Endothelial cell of umbilical vein (primary cell): ENCODE results near the gene RPL7L1. TPM values are rescaled to one million over a fixed set of nuclear protein-coding genes. Genes with fewer than 3 reads are reported as not detected.

Source experiments
- BruUV-seq: library from RNA; stranded (reverse); fragments of 400-500 nt; replicated peaks from 2 replicates; lab custom pipeline; 2021; lab: Mats Ljungman, UMichigan
- CTCF ChIA-PET: fragments of 300-600, 350-600 bp; sonication (Branson Sonifier 250); formaldehyde crosslinking; loops from one replicate; lab custom pipeline; 2021; ENCODE audit warnings: antibody characterized with exemption, inconsistent platforms; lab: Charles Lee
- POLR2A ChIA-PET: fragments of 300-600, 350-600 bp; sonication (Branson Sonifier 250); formaldehyde crosslinking; loops from one replicate; lab custom pipeline; 2021; ENCODE audit warnings: antibody characterized with exemption, inconsistent platforms; lab: Charles Lee
- DNase-seq: peaks from one replicate; pipeline ENCODE4 v3.0.0-alpha.2; 2011; ENCODE audit warnings: low read depth, low spot score
- FAIRE-seq: peaks from 2 replicates; lab custom pipeline; 2011; peaks lifted over from hg19 to GRCh38; lab: Jason Lieb, UNC
- H2AFZ ChIP-seq: 2 replicates; pipeline ENCODE4 v1.6.0; 2012; ENCODE audit warnings: low read depth, low read length, control low read depth, inconsistent platforms
- H3K27ac ChIP-seq: 2 replicates; pipeline ENCODE4 v1.5.1; 2011; ENCODE audit warnings: low read depth, mild to moderate bottlenecking, control low read depth, low read length, moderate library complexity; ENCODE audit not compliant: insufficient read depth
- H3K27me3 ChIP-seq, 2 experiments: 2 replicates each; pipeline versions ENCODE4 v1.6.0 to v1.6.1; 2011; ENCODE audit warnings: low read length in 2 of 2, mixed read lengths in 1 of 2; ENCODE audit not compliant: control insufficient read depth in 2 of 2, insufficient read depth in 2 of 2
- H3K36me3 ChIP-seq, 2 experiments: 2 replicates in 1 of 2; 3 replicates in 1 of 2; pipeline ENCODE4 v1.5.1; 2011; ENCODE audit warnings: low read length in 2 of 2, mild to moderate bottlenecking in 1 of 2, moderate library complexity in 1 of 2; ENCODE audit not compliant: control insufficient read depth in 2 of 2, insufficient read depth in 2 of 2; ENCODE audit errors: extremely low read depth in 1 of 2
- H3K4me1 ChIP-seq: 3 replicates; pipeline ENCODE4 v1.5.1; 2011; ENCODE audit warnings: mild to moderate bottlenecking, low read length; ENCODE audit not compliant: control insufficient read depth, insufficient read depth; ENCODE audit errors: extremely low read depth
- H3K4me2 ChIP-seq: 2 replicates; pipeline ENCODE4 v1.6.1; 2011; ENCODE audit warnings: low read length, control low read depth, mixed read lengths; ENCODE audit not compliant: insufficient read depth
- H3K4me3 ChIP-seq, 3 experiments: fragments of 200-600 bp in 1 of 3; sonication (generic), shearing (Covaris generic) in 1 of 3; replicated peaks in 1 of 3; 2 replicates each; pipeline ENCODE4 v1.5.1; 2011 to 2016; ENCODE audit warnings: control low read depth in 3 of 3, low read length in 3 of 3, mild to moderate bottlenecking in 2 of 3, inconsistent platforms in 1 of 3, low read depth in 1 of 3, moderate library complexity in 1 of 3; ENCODE audit not compliant: insufficient read depth in 1 of 3
- H3K79me2 ChIP-seq: 2 replicates; pipeline ENCODE4 v1.6.0; 2012; ENCODE audit warnings: low read length, inconsistent platforms; ENCODE audit not compliant: control insufficient read depth, insufficient read depth
- H3K9ac ChIP-seq: replicated peaks from 2 replicates; pipeline ENCODE3; 2011; ENCODE audit warnings: low read length, control low read depth; ENCODE audit not compliant: insufficient read depth; ENCODE audit errors: extremely low read depth
- H3K9me1 ChIP-seq: replicated peaks from 3 replicates; pipeline ENCODE4 v1.6.0; 2011; ENCODE audit warnings: mild to moderate bottlenecking, low read length; ENCODE audit not compliant: control insufficient read depth, insufficient read depth; ENCODE audit errors: extremely low read depth
- H3K9me3 ChIP-seq: replicated peaks from 2 replicates; pipeline ENCODE4 v1.5.1; 2012; ENCODE audit warnings: low read length, inconsistent platforms; ENCODE audit not compliant: control insufficient read depth, insufficient read depth
- H4K20me1 ChIP-seq: replicated peaks from 2 replicates; pipeline ENCODE3; 2011; ENCODE audit warnings: mild to moderate bottlenecking, low read length; ENCODE audit not compliant: control insufficient read depth, insufficient read depth; ENCODE audit errors: extremely low read depth
- EZH2 ChIP-seq: IDR thresholded peaks from 2 replicates; pipeline ENCODE4 v1.6.1; 2012; ENCODE audit warnings: borderline replicate concordance, low read depth, mild to moderate bottlenecking, moderate library complexity, low read length, inconsistent platforms; ENCODE audit not compliant: severe bottlenecking
- FOS ChIP-seq: IDR thresholded peaks from 2 replicates; pipeline ENCODE4 v1.6.1; 2011; ENCODE audit warnings: mild to moderate bottlenecking, low read length, moderate library complexity, borderline replicate concordance; ENCODE audit not compliant: insufficient read depth
- GATA2 ChIP-seq: IDR thresholded peaks from 2 replicates; pipeline ENCODE4 v1.7.0; 2011; ENCODE audit warnings: low read depth, mild to moderate bottlenecking, moderate library complexity, mixed read lengths, low read length; ENCODE audit not compliant: insufficient read length, insufficient read depth
- dilution Hi-C: fragments of 300-500 bp; cut with MboI; formaldehyde crosslinking; loops from one replicate; pipeline ENCODE4 v1.15.0; 2019; ENCODE audit warnings: low sequenced_read_pairs; ENCODE audit not compliant: extremely low pct_ligation_motif_present
- intact Hi-C: fragments of 100-400 bp; cut with micrococcal nuclease; formaldehyde crosslinking; loops from one replicate; pipeline ENCODE4 v1.10.0; 2022
- polyA plus RNA-seq, 4 experiments: library from polyadenylated mRNA; depleted of rRNA in 3 of 4; stranded (reverse) in 3 of 4; unstranded in 1 of 4; fragments of >200 nt; gene quantifications; 2 replicates each; pipeline versions ENCODE4 v1.2.1 to v1.2.3, GENCODE V29; 2011 to 2012; ENCODE audit warnings: missing spikeins in 1 of 4
- total RNA-seq: library from RNA; stranded (reverse); gene quantifications from 2 replicates; pipeline ENCODE4 v1.2.3, GENCODE V29; 2021
- TF ChIP-seq, protein P1 (sequence below), 2 donors: IDR thresholded peaks; 1 replicate in 1 of 2; 2 replicates in 1 of 2; pipeline ENCODE4 v1.5.1; 2011; ENCODE audit warnings: low read length in 2 of 2, mild to moderate bottlenecking in 2 of 2, moderate library complexity in 2 of 2, control low read depth in 1 of 2, inconsistent platforms in 1 of 2, low read depth in 1 of 2; ENCODE audit not compliant: insufficient read depth in 1 of 2; ENCODE audit errors: extremely low read depth in 1 of 2

RPL7L1 gene
- total and polyA plus RNA-seq, 2 donors (not counting 3 experiments of a cell fraction or from before 2014, with no cell fraction given), result 36.9 to 103 TPM

DNA sequence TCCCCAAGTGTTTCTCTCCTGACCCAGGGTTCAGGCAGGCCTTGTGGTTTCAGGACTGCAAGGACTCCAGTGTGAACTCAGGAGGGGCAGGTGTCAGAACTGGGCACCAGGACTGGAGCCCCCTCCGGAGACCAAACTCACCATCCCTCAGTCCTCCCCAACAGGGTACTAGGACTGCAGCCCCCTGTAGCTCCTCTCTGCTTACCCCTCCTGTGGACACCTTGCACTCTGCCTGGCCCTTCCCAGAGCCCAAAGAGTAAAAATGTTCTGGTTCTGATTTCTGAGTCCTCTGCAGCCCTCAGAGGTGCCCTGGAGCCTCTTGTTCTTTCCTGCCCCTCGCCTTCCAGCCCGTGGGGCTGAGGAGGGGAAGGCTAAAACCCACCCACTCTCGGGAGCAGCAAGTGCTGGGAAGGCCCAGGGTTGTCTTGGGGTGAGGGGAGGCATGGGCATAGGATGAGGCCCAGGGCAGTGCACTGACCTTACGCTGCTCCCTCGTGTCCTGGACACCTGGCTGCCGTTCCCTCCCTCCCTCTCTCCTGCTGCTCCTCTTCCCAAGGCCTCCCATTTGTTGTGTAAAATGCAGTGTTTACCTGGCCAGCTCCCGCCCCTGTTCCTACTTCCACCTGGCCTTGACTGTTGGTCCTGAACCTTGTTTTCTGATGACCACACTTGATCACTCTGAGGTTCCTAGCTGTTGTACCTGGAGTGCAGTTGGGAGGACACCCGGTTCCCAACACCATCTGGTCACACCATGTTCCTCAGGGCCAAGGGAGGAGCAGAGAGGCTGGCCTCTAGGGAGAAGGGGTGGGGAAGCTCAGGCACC lies 59.8 kb downstream of the RPL7L1 start:
- no peaks in the 10 kb centered on the region for H3K9me1 ChIP-seq
- no peaks in the 10 kb centered on the region for H3K27me3 ChIP-seq
- H3K36me3 ChIP-seq, result peaks cover 5 to 38% of the 10 kb centered on the region in 2 experiments
- no peak for FAIRE-seq
- no peaks in the 10 kb centered on the region for H4K20me1 ChIP-seq
- CTCF ChIA-PET, result interaction anchor here (1.3 to 1.4 kb wide), 2 partner anchors 10 to 28 kb away, joined by 3 to 5 read pairs; partner anchors contain the start of gene CNPY3
- DNase-seq, result no peak
- H3K4me3 ChIP-seq, result no peak overlapping the region
- dilution Hi-C loops (no loop called here), intact Hi-C loops (no loop called here)
- BruUV-seq, result no TSS peak
- H3K4me1 ChIP-seq, result peaks cover 9% of the 10 kb centered on the region
- no peak overlapping the region for H3K27ac ChIP-seq
- H3K9me3 ChIP-seq, result no peaks in the 10 kb centered on the region
- H3K9ac ChIP-seq, result no peak overlapping the region
- H2AFZ ChIP-seq, result no peak overlapping the region
- no peak overlapping the region for H3K4me2 ChIP-seq
- POLR2A ChIA-PET, result no interaction called here
- peaks cover 2% of the 10 kb centered on the region for H3K79me2 ChIP-seq
- TF ChIP-seq GATA2, result no peak
- TF ChIP-seq, protein P1, sequence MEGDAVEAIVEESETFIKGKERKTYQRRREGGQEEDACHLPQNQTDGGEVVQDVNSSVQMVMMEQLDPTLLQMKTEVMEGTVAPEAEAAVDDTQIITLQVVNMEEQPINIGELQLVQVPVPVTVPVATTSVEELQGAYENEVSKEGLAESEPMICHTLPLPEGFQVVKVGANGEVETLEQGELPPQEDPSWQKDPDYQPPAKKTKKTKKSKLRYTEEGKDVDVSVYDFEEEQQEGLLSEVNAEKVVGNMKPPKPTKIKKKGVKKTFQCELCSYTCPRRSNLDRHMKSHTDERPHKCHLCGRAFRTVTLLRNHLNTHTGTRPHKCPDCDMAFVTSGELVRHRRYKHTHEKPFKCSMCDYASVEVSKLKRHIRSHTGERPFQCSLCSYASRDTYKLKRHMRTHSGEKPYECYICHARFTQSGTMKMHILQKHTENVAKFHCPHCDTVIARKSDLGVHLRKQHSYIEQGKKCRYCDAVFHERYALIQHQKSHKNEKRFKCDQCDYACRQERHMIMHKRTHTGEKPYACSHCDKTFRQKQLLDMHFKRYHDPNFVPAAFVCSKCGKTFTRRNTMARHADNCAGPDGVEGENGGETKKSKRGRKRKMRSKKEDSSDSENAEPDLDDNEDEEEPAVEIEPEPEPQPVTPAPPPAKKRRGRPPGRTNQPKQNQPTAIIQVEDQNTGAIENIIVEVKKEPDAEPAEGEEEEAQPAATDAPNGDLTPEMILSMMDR (IDR thresholded peaks at IDR 0.05; ENCODE audit: extremely low read depth in 1 of 2, insufficient read depth in 1 of 2, low read depth in 1 of 2, low read length in 2 of 2), result no peak
- TF ChIP-seq EZH2, result no peak
- no peak for TF ChIP-seq FOS

Other genes starting within 250 kb of the RPL7L1 start
- gene PRPH2, start 157.0 kb upstream of the RPL7L1 start, total RNA-seq, result 0.40 and 0.48 TPM in 2 replicates
- gene PRPH2, start 157.0 kb upstream of the RPL7L1 start, polyA plus RNA-seq, result 0.32 and 0.46 TPM in 2 replicates
- gene TBCC, start 133.5 kb upstream of the RPL7L1 start, total RNA-seq, result 17.1 and 19.1 TPM in 2 replicates
- gene TBCC, start 133.5 kb upstream of the RPL7L1 start, polyA plus RNA-seq, result 13.5 and 15.9 TPM in 2 replicates
- 6.8 and 7.1 TPM in 2 replicates for gene BICRAL, start 97.6 kb upstream of the RPL7L1 start, total RNA-seq
- gene BICRAL, start 97.6 kb upstream of the RPL7L1 start, polyA plus RNA-seq, result 5.6 and 5.8 TPM in 2 replicates
- gene PTCRA, start 36.4 kb downstream of the RPL7L1 start, total RNA-seq, result not detected in 2 replicates
- gene PTCRA, start 36.4 kb downstream of the RPL7L1 start, polyA plus RNA-seq, result 0.13 TPM in 1 of 2 replicates, not detected in the other
- 43.3 and 53.1 TPM in 2 replicates for gene CNPY3, start 49.9 kb downstream of the RPL7L1 start, total RNA-seq
- 40.8 and 46.4 TPM in 2 replicates for gene CNPY3, start 49.9 kb downstream of the RPL7L1 start, polyA plus RNA-seq
- gene GNMT, start 81.1 kb downstream of the RPL7L1 start, total RNA-seq, result 0.42 and 1.2 TPM in 2 replicates
- 0.41 and 0.70 TPM in 2 replicates for gene GNMT, start 81.1 kb downstream of the RPL7L1 start, polyA plus RNA-seq
- 9.9 and 18.1 TPM in 2 replicates for gene PEX6, start 99.6 kb downstream of the RPL7L1 start, total RNA-seq
- 10.8 and 11.2 TPM in 2 replicates for gene PEX6, start 99.6 kb downstream of the RPL7L1 start, polyA plus RNA-seq
- gene PPP2R5D, start 105.0 kb downstream of the RPL7L1 start, total RNA-seq, result 45.5 and 51.0 TPM in 2 replicates
- 58.9 and 60.2 TPM in 2 replicates for gene PPP2R5D, start 105.0 kb downstream of the RPL7L1 start, polyA plus RNA-seq
- 55.6 and 62.5 TPM in 2 replicates for gene MEA1, start 134.3 kb downstream of the RPL7L1 start, total RNA-seq
- 68.0 and 69.5 TPM in 2 replicates for gene MEA1, start 134.3 kb downstream of the RPL7L1 start, polyA plus RNA-seq
- gene KLHDC3, start 134.6 kb downstream of the RPL7L1 start, total RNA-seq, result 84.6 and 84.8 TPM in 2 replicates
- 120 and 130 TPM in 2 replicates for gene KLHDC3, start 134.6 kb downstream of the RPL7L1 start, polyA plus RNA-seq
- gene RRP36, start 142.0 kb downstream of the RPL7L1 start, total RNA-seq, result 103 TPM in 2 replicates
- 35.9 and 40.2 TPM in 2 replicates for gene RRP36, start 142.0 kb downstream of the RPL7L1 start, polyA plus RNA-seq
- 29.4 and 29.7 TPM in 2 replicates for gene CUL7, start 174.2 kb downstream of the RPL7L1 start, total RNA-seq
- gene CUL7, start 174.2 kb downstream of the RPL7L1 start, polyA plus RNA-seq, result 33.7 and 35.4 TPM in 2 replicates
- gene MRPL2, start 179.8 kb downstream of the RPL7L1 start, total RNA-seq, result 59.7 and 63.6 TPM in 2 replicates
- gene MRPL2, start 179.8 kb downstream of the RPL7L1 start, polyA plus RNA-seq, result 37.6 and 43.1 TPM in 2 replicates
- gene KLC4, start 180.0 kb downstream of the RPL7L1 start, total RNA-seq, result 26.8 and 26.9 TPM in 2 replicates
- gene KLC4, start 180.0 kb downstream of the RPL7L1 start, polyA plus RNA-seq, result 17.4 and 17.7 TPM in 2 replicates
- 65.3 and 65.6 TPM in 2 replicates for gene PTK7, start 196.7 kb downstream of the RPL7L1 start, total RNA-seq
- gene PTK7, start 196.7 kb downstream of the RPL7L1 start, polyA plus RNA-seq, result 41.9 and 44.6 TPM in 2 replicates